Measurements from ENCODE around the gene GVQW3. TPM values are rescaled to one million over a fixed set of nuclear protein-coding genes. Genes with fewer than 3 reads are reported as not detected.
A peak's percentile ranks its signal among the peaks of the same experiment; 100 is the strongest.

GVQW3 gene
- total and polyA plus RNA-seq, 7 donors, result 0.41 to 4.7 (median 1.8) TPM

GRCh38 chr11:76337469-76337868, 43.7 kb upstream of the GVQW3 start:
- Histone ChIP-seq H3K4me1 (no peaks in the 10 kb centered on the region), H3K36me3 (no peaks in the 10 kb centered on the region)
- intact Hi-C loops (cut with DNase I), result no loop called here

GRCh38 chr11:76337923-76338322, 43.2 kb upstream of the GVQW3 start:
- Histone ChIP-seq H3K4me1 (no peaks in the 10 kb centered on the region), H3K36me3 (no peaks in the 10 kb centered on the region), H3K27me3 (no peaks in the 10 kb centered on the region), H3K27ac (no peak overlapping the region), H3K4me3 (no peak overlapping the region), H3K9me3 (peaks cover 0 to 10% (median 0%) of the 10 kb centered on the region in 4 donors)
- 88 to 89% methylated on average over 4 of the region's 4 CpGs for WGBS, 2 donors
- intact Hi-C loops (cut with DNase I), result no loop called here
- DNase-seq, result no peak
- no peak for TF ChIP-seq EP300 (IDR thresholded peaks at IDR 0.05)
- TF ChIP-seq CTCF (IDR thresholded peaks at IDR 0.05), result no peak
- TF ChIP-seq POLR2A (IDR thresholded peaks at IDR 0.05), result no peak
- TF ChIP-seq POLR2AphosphoS5 (IDR thresholded peaks at IDR 0.05), result no peak

More at GRCh38 chr11:76337469-76337868, 43.7 kb upstream of the GVQW3 start:
- H3K27me3 ChIP-seq, result no peaks in the 10 kb centered on the region
- peaks cover 0 to 10% (median 0%) of the 10 kb centered on the region in 4 donors for H3K9me3 ChIP-seq
- no peak overlapping the region for H3K27ac ChIP-seq
- TF ChIP-seq CTCF (IDR thresholded peaks at IDR 0.05), result no peak
- TF ChIP-seq POLR2A (IDR thresholded peaks at IDR 0.05), result no peak
- no peak for TF ChIP-seq POLR2AphosphoS5 (IDR thresholded peaks at IDR 0.05)
- TF ChIP-seq EP300 (IDR thresholded peaks at IDR 0.05), result no peak
- no peak overlapping the region for H3K4me3 ChIP-seq
- WGBS, 2 donors, result 77 to 88% methylated on average over 1 of the region's 1 CpG
- no peak for DNase-seq

GRCh38 chr11:76339221-76339620, 41.9 kb upstream of the GVQW3 start:
- H3K4me1 ChIP-seq, result no peaks in the 10 kb centered on the region

GRCh38 chr11:76347466-76347865, 33.7 kb upstream of the GVQW3 start:
- no peak for DNase-seq
- Histone ChIP-seq H3K9me3 (no peaks in the 10 kb centered on the region), H3K4me1 (peaks cover 0 to 18% (median 2%) of the 10 kb centered on the region in 4 donors), H3K27me3 (no peaks in the 10 kb centered on the region), H3K36me3 (peaks cover 0 to 33% (median 1%) of the 10 kb centered on the region in 4 donors), H3K27ac (no peak overlapping the region), H3K4me3 (no peak overlapping the region)
- intact Hi-C loops (cut with DNase I), result no loop called here
- no peak for TF ChIP-seq POLR2AphosphoS5 (IDR thresholded peaks at IDR 0.05)
- TF ChIP-seq CTCF (IDR thresholded peaks at IDR 0.05), result no peak
- TF ChIP-seq EP300 (IDR thresholded peaks at IDR 0.05), result no peak
- TF ChIP-seq POLR2A (IDR thresholded peaks at IDR 0.05), result no peak
- WGBS, 2 donors, result 13 to 53% methylated on average over 2 of the region's 2 CpGs

More at GRCh38 chr11:76339221-76339620, 41.9 kb upstream of the GVQW3 start:
- Histone ChIP-seq H3K4me3 (no peak overlapping the region), H3K9me3 (peaks cover 0 to 10% (median 0%) of the 10 kb centered on the region in 4 donors), H3K36me3 (no peaks in the 10 kb centered on the region), H3K27me3 (no peaks in the 10 kb centered on the region), H3K27ac (peak overlapping the region; percentile 36 to 54 (median 43))
- intact Hi-C loops (cut with DNase I), result no loop called here
- DNase-seq, result peak; percentile 89
- TF ChIP-seq CTCF (IDR thresholded peaks at IDR 0.05), result no peak
- no peak for TF ChIP-seq POLR2A (IDR thresholded peaks at IDR 0.05)
- no peak for TF ChIP-seq EP300 (IDR thresholded peaks at IDR 0.05)
- peak in 3 of 4 donors; percentile 21 to 49 (median 38) for TF ChIP-seq POLR2AphosphoS5 (IDR thresholded peaks at IDR 0.05)
- 17 to 20% methylated on average over 6 of the region's 6 CpGs for WGBS, 2 donors

GRCh38 chr11:76348348-76348747, 32.8 kb upstream of the GVQW3 start:
- intact Hi-C loops (cut with DNase I), result no loop called here
- no peaks in the 10 kb centered on the region for H3K9me3 ChIP-seq
- TF ChIP-seq CTCF (IDR thresholded peaks at IDR 0.05), result no peak
- no peak for TF ChIP-seq POLR2AphosphoS5 (IDR thresholded peaks at IDR 0.05)
- TF ChIP-seq POLR2A (IDR thresholded peaks at IDR 0.05), result no peak
- no peak for TF ChIP-seq EP300 (IDR thresholded peaks at IDR 0.05)
- H3K4me3 ChIP-seq, result no peak overlapping the region
- peaks cover 0 to 18% (median 2%) of the 10 kb centered on the region in 4 donors for H3K4me1 ChIP-seq
- H3K27ac ChIP-seq, result no peak overlapping the region
- H3K36me3 ChIP-seq, result peaks cover 0 to 42% (median 1%) of the 10 kb centered on the region in 4 donors
- WGBS, 2 donors, result 93 to 96% methylated on average over 3 of the region's 3 CpGs
- no peaks in the 10 kb centered on the region for H3K27me3 ChIP-seq
- DNase-seq, result no peak

All from sigmoid colon (tissue), 7 donors.